Heart right ventricle (tissue), 16 donors: Measurements from ENCODE around the gene CERS3. TPM values are rescaled to one million over a fixed set of nuclear protein-coding genes. Genes with fewer than 3 reads are reported as not detected.

Source experiments
- ATAC-seq, 8 donors: fragments of 200-7000 bp; cut with Tn5 transposase; one replicate each; pipeline ENCODE4 v1.9.1; 2020; ENCODE audit warnings: mild to moderate bottlenecking in 8 of 8, moderate library complexity in 8 of 8, moderate number of reproducible peaks in 1 of 8
- DNase-seq, 2 donors: peaks; one replicate each; pipeline ENCODE4 v3.0.0-alpha.2; 2020
- H3K27ac ChIP-seq, 10 donors: fragments of 200-600 bp; sonication (generic) in 2 of 10; one replicate each; pipeline versions ENCODE4 v1.5.0 to v1.8.0; 2020 to 2022; ENCODE audit warnings: mild to moderate bottlenecking in 3 of 10
- H3K27me3 ChIP-seq, 7 donors: fragments of 200-600 bp; one replicate each; pipeline ENCODE4 v1.8.0; 2021 to 2022; ENCODE audit warnings: mild to moderate bottlenecking in 2 of 7
- H3K36me3 ChIP-seq, 9 donors: fragments of 200-600 bp; sonication (generic) in 1 of 9; one replicate each; pipeline versions ENCODE4 v1.5.0 to v1.8.0; 2020 to 2022; ENCODE audit warnings: mild to moderate bottlenecking in 2 of 9
- H3K4me1 ChIP-seq, 9 donors: fragments of 200-600 bp; sonication (generic) in 1 of 9; one replicate each; pipeline versions ENCODE4 v1.5.0 to v1.8.0; 2020 to 2022; ENCODE audit warnings: mild to moderate bottlenecking in 4 of 9
- H3K4me3 ChIP-seq, 10 donors: fragments of 200-600 bp; sonication (generic) in 2 of 10; one replicate each; pipeline versions ENCODE4 v1.5.0 to v1.8.0; 2020 to 2022; ENCODE audit warnings: mild to moderate bottlenecking in 7 of 10, moderate library complexity in 2 of 10
- H3K9me3 ChIP-seq, 11 donors: fragments of 200-600 bp in 10 of 11; sonication (generic) in 2 of 11; one replicate each; pipeline versions ENCODE4 v1.5.0 to v1.8.0; 2013 to 2022; ENCODE audit warnings: mild to moderate bottlenecking in 2 of 11, control low read depth in 1 of 11, moderate library complexity in 1 of 11
- CTCF ChIP-seq, 9 donors: fragments of 200-600 bp; sonication (generic) in 2 of 9; IDR thresholded peaks; one replicate each; pipeline versions ENCODE4 v1.5.0 to v1.8.0; 2021 to 2022; ENCODE audit warnings: antibody characterized with exemption in 9 of 9, mild to moderate bottlenecking in 5 of 9, moderate library complexity in 1 of 9
- WGBS, 2 donors: extraction: QIAGEN DNeasy Blood & Tissue Kit; methylation state at CpG; one replicate each; pipeline ENCODE4 v1.1.7; 2013; ENCODE audit warnings: inconsistent platforms in 1 of 2; 5-methylcytosine and 5-hydroxymethylcytosine counted together
- intact Hi-C, 10 donors: fragments of 100-400 bp; cut with DNase I; formaldehyde crosslinking; loops; one replicate each; pipeline versions ENCODE4 v1.11.1 to v1.14.2; 2022
- polyA plus RNA-seq, 2 donors: library from polyadenylated mRNA; stranded (reverse); fragments of 200-250 nt; gene quantifications; one replicate each; pipeline ENCODE4 v1.2.3, GENCODE V29; 2013
- total RNA-seq, 10 donors: library from RNA; stranded (reverse); fragmentation: NEBNext Ultra II Directional in 3 of 10; extraction: Animal tissue kit (Norgen Biotek cat#: 25700) in 3 of 10; gene quantifications; one replicate each; pipeline versions ENCODE4 v1.2.1 to v1.2.4, GENCODE V29; 2021 to 2023
- donor health status: Arrhythmogenic right ventricular cardiomyopathy.
- donor health status: ischemic (EF 13 %, LVEDD 7.1; RV severe dilation, severe dysfunction).
- donor health status: healthy with polysubstance abuse.
- donor health status: DM: no; HTN: yes; CAD: no.
- donor health status: DM: no; HTN: no; CAD: no.
- donor health status: ischemic (EF 25% LVEDD 6.9; RV normal size, moderate dysfunction).
- donor health status: ischemic (EF 25% LVEDD 5.7; RV mildly dilated, moderate dysfunction).
- donor health status: healthy.
- donor health status: DM: yes; HTN: yes; CAD: no.
- donor health status: Ischemic cardiomyopathy.
- donor health status: ischemic (EF 35%, LVEDD 5.7; RV mildly dilated, moderate dysfunction).
- donor health status: nonischemic (EF 11% LVEDD 7.7; RV severe dilation, severe dysfunction).
- donor health status: DM: yes; HTN: yes; CAD: no.
- donor health status: PGD.
- donor health status: ischemic (EF 29% LVEDD 5.4; RV normal size, mild dysfunction).
- donor health status: nonischemic (EF 23%, LVEDD 6.1; RV moderate dilation, normal function).

The CERS3 gene
- total and polyA plus RNA-seq, 12 donors = 0.03 TPM; not detected in 11

GRCh38 chr15:100502651-100503050, 26.1 kb downstream of the CERS3 start:
- intact Hi-C loops = no loop called here
- 48 to 55% methylated on average over 3 of the region's 3 CpGs for WGBS, 2 donors
- Histone ChIP-seq H3K9me3 (no peaks in the 10 kb centered on the region), H3K4me3 (no peak overlapping the region), H3K27ac (no peak overlapping the region), H3K4me1 (no peaks in the 10 kb centered on the region), H3K27me3 (peaks cover 0 to 14% (median 0%) of the 10 kb centered on the region in 7 donors), H3K36me3 (no peaks in the 10 kb centered on the region)
- ATAC-seq (peak in 2 of 8 donors; percentile 16 to 70), DNase-seq (no peak)
- TF ChIP-seq CTCF (IDR thresholded peaks at IDR 0.05) = no peak

GRCh38 chr15:100501117-100501516, 27.6 kb downstream of the CERS3 start:
- Histone ChIP-seq H3K36me3 (no peaks in the 10 kb centered on the region), H3K4me1 (no peaks in the 10 kb centered on the region), H3K27ac (no peak overlapping the region), H3K4me3 (no peak overlapping the region), H3K27me3 (peaks cover 0 to 23% (median 5%) of the 10 kb centered on the region in 7 donors), H3K9me3 (no peaks in the 10 kb centered on the region)
- WGBS, 2 donors = 82 to 85% methylated on average over 5 of the region's 5 CpGs
- DNase-seq (no peak), ATAC-seq (no peak)
- TF ChIP-seq CTCF (IDR thresholded peaks at IDR 0.05) = no peak
- intact Hi-C loops = no loop called here

GRCh38 chr15:100500226-100500990, 28.3 kb downstream of the CERS3 start:
- intact Hi-C loops = no loop called here
- Histone ChIP-seq H3K27ac (no peak overlapping the region), H3K4me1 (no peaks in the 10 kb centered on the region), H3K4me3 (no peak overlapping the region), H3K27me3 (peaks cover 0 to 26% (median 5%) of the 10 kb centered on the region in 7 donors), H3K36me3 (no peaks in the 10 kb centered on the region), H3K9me3 (no peaks in the 10 kb centered on the region)
- no peak for DNase-seq
- WGBS, 2 donors = 60% methylated on average over 4 of the region's 4 CpGs
- no peak for TF ChIP-seq CTCF (IDR thresholded peaks at IDR 0.05)
- ATAC-seq = no peak

GRCh38 chr15:100495861-100496260, 32.9 kb downstream of the CERS3 start:
- H3K27ac ChIP-seq = no peak overlapping the region
- no peaks in the 10 kb centered on the region for H3K36me3 ChIP-seq
- TF ChIP-seq CTCF (IDR thresholded peaks at IDR 0.05) = no peak
- DNase-seq (no peak), ATAC-seq (no peak)
- peaks cover 0 to 26% (median 5%) of the 10 kb centered on the region in 7 donors for H3K27me3 ChIP-seq
- WGBS, 2 donors = 67 to 82% methylated on average over 1 of the region's 1 CpG
- intact Hi-C loops = no loop called here
- no peaks in the 10 kb centered on the region for H3K4me1 ChIP-seq
- no peak overlapping the region for H3K4me3 ChIP-seq
- H3K9me3 ChIP-seq = no peaks in the 10 kb centered on the region
